Measurements from ENCODE around the gene MT1X. TPM values are rescaled to one million over a fixed set of nuclear protein-coding genes. Genes with fewer than 3 reads are reported as not detected.
A peak's percentile ranks its signal among the peaks of the same experiment; 100 is the strongest.
"Not testable (repeated sequence)": the region's sequence is repeated elsewhere in the genome, so short reads cannot be mapped to it uniquely, and the experiment has no call there.

MT1X gene
- polyA plus RNA-seq, 1 donor (not counting 4 experiments of a cell fraction or from before 2014, with no cell fraction given), result 58.3 TPM

GRCh38 chr16:56715126-56715525 lies 32.9 kb downstream of the MT1X start:
- no peak overlapping the region for H2AFZ ChIP-seq (ENCODE audit: control insufficient read depth, low read length)
- TF ChIP-seq CTCF (optimal IDR thresholded peaks at IDR 0.05 in 1 of 3, IDR thresholded peaks at IDR 0.05 in 1 of 3, conservative IDR thresholded peaks at IDR 0.05 in 1 of 3; ENCODE audit: extremely low read depth in 1 of 3, insufficient read depth in 2 of 3, low read length in 3 of 3), result no peak
- no peak for TF ChIP-seq EZH2 (IDR thresholded peaks at IDR 0.05; ENCODE audit: low read length)
- H3K36me3 ChIP-seq (ENCODE audit: control insufficient read depth in 2 of 2, extremely low read depth in 1 of 2, insufficient read depth in 2 of 2, low read length in 2 of 2), result no peaks in the 10 kb centered on the region
- dilution Hi-C loops (cut with MboI; ENCODE audit: extremely low pct_ligation_motif_present, low sequenced_read_pairs), result no loop called here
- no peak overlapping the region for H3K27ac ChIP-seq (ENCODE audit: control insufficient read depth, insufficient read depth, low read length)
- no peak for DNase-seq (ENCODE audit: low read depth, low spot score)
- no peaks in the 10 kb centered on the region for H4K20me1 ChIP-seq (ENCODE audit: control insufficient read depth, extremely low read depth, insufficient read depth, low read length)
- H3K4me3 ChIP-seq (ENCODE audit: control insufficient read depth in 2 of 3, extremely low read depth in 1 of 3, insufficient read depth in 2 of 3, low read depth in 1 of 3, low read length in 3 of 3), result no peak overlapping the region
- H3K27me3 ChIP-seq (ENCODE audit: control insufficient read depth, extremely low read depth, insufficient read depth, low read length), result peaks cover 5% of the 10 kb centered on the region
- no peaks in the 10 kb centered on the region for H3K4me1 ChIP-seq (ENCODE audit: control insufficient read depth, extremely low read depth, insufficient read depth, low read length)
- no peaks in the 10 kb centered on the region for H3K9me1 ChIP-seq (ENCODE audit: control insufficient read depth, extremely low read depth, insufficient read depth, low read length)
- no peak overlapping the region for H3K4me2 ChIP-seq (ENCODE audit: control insufficient read depth, extremely low read depth, insufficient read depth, low read depth, low read length)
- H3K9me3 ChIP-seq (ENCODE audit: control insufficient read depth, low read depth, low read length), result no peaks in the 10 kb centered on the region
- FAIRE-seq, result no peak
- H3K79me2 ChIP-seq (ENCODE audit: control insufficient read depth, insufficient read depth, low read length), result no peaks in the 10 kb centered on the region
- no peak overlapping the region for H3K9ac ChIP-seq (ENCODE audit: control insufficient read depth, extremely low read depth, insufficient read depth, low read length)

- FAIRE-seq, result peak; percentile 20
Measured at GRCh38 chr16:56716761-56717160, 34.5 kb downstream of the MT1X start.

GRCh38 chr16:56717532-56717931 lies 35.3 kb downstream of the MT1X start:
- H3K4me1 ChIP-seq (ENCODE audit: control insufficient read depth, extremely low read depth, insufficient read depth, low read length); H3K36me3 ChIP-seq (ENCODE audit: control insufficient read depth in 2 of 2, extremely low read depth in 1 of 2, insufficient read depth in 2 of 2, low read length in 2 of 2); H3K27me3 ChIP-seq (ENCODE audit: control insufficient read depth, extremely low read depth, insufficient read depth, low read length); H3K9ac ChIP-seq (ENCODE audit: control insufficient read depth, extremely low read depth, insufficient read depth, low read length); H3K4me3 ChIP-seq (ENCODE audit: control insufficient read depth in 2 of 3, extremely low read depth in 1 of 3, insufficient read depth in 2 of 3, low read depth in 1 of 3, low read length in 3 of 3); dilution Hi-C loops (cut with MboI; ENCODE audit: extremely low pct_ligation_motif_present, low sequenced_read_pairs); H3K27ac ChIP-seq (ENCODE audit: control insufficient read depth, insufficient read depth, low read length); H3K9me1 ChIP-seq (ENCODE audit: control insufficient read depth, extremely low read depth, insufficient read depth, low read length); H3K79me2 ChIP-seq (ENCODE audit: control insufficient read depth, insufficient read depth, low read length); H2AFZ ChIP-seq (ENCODE audit: control insufficient read depth, low read length); H3K4me2 ChIP-seq (ENCODE audit: control insufficient read depth, extremely low read depth, insufficient read depth, low read depth, low read length); H3K9me3 ChIP-seq (ENCODE audit: control insufficient read depth, low read depth, low read length); H4K20me1 ChIP-seq (ENCODE audit: control insufficient read depth, extremely low read depth, insufficient read depth, low read length); FAIRE-seq; DNase-seq (ENCODE audit: low read depth, low spot score): not testable (repeated sequence)

More at GRCh38 chr16:56716761-56717160, 34.5 kb downstream of the MT1X start:
- TF ChIP-seq EZH2 (IDR thresholded peaks at IDR 0.05; ENCODE audit: low read length) (no peak), CTCF (optimal IDR thresholded peaks at IDR 0.05 in 1 of 3, IDR thresholded peaks at IDR 0.05 in 1 of 3, conservative IDR thresholded peaks at IDR 0.05 in 1 of 3; ENCODE audit: extremely low read depth in 1 of 3, insufficient read depth in 2 of 3, low read length in 3 of 3) (no peak)
- H4K20me1 ChIP-seq (ENCODE audit: control insufficient read depth, extremely low read depth, insufficient read depth, low read length), result no peaks in the 10 kb centered on the region
- no peak overlapping the region for H2AFZ ChIP-seq (ENCODE audit: control insufficient read depth, low read length)
- no peak overlapping the region for H3K4me2 ChIP-seq (ENCODE audit: control insufficient read depth, extremely low read depth, insufficient read depth, low read depth, low read length)
- H3K4me1 ChIP-seq (ENCODE audit: control insufficient read depth, extremely low read depth, insufficient read depth, low read length), result no peaks in the 10 kb centered on the region
- no peaks in the 10 kb centered on the region for H3K36me3 ChIP-seq (ENCODE audit: control insufficient read depth in 2 of 2, extremely low read depth in 1 of 2, insufficient read depth in 2 of 2, low read length in 2 of 2)
- no peaks in the 10 kb centered on the region for H3K9me3 ChIP-seq (ENCODE audit: control insufficient read depth, low read depth, low read length)
- H3K27me3 ChIP-seq (ENCODE audit: control insufficient read depth, extremely low read depth, insufficient read depth, low read length), result no peaks in the 10 kb centered on the region
- no peaks in the 10 kb centered on the region for H3K79me2 ChIP-seq (ENCODE audit: control insufficient read depth, insufficient read depth, low read length)
- no peaks in the 10 kb centered on the region for H3K9me1 ChIP-seq (ENCODE audit: control insufficient read depth, extremely low read depth, insufficient read depth, low read length)
- H3K27ac ChIP-seq (ENCODE audit: control insufficient read depth, insufficient read depth, low read length), result no peak overlapping the region
- no peak overlapping the region for H3K9ac ChIP-seq (ENCODE audit: control insufficient read depth, extremely low read depth, insufficient read depth, low read length)
- no peak for DNase-seq (ENCODE audit: low read depth, low spot score)
- H3K4me3 ChIP-seq (ENCODE audit: control insufficient read depth in 2 of 3, extremely low read depth in 1 of 3, insufficient read depth in 2 of 3, low read depth in 1 of 3, low read length in 3 of 3), result no peak overlapping the region
- dilution Hi-C loops (cut with MboI; ENCODE audit: extremely low pct_ligation_motif_present, low sequenced_read_pairs), result no loop called here
